K562 (cell line): Measurements from ENCODE around the gene CTPS1. TPM values are rescaled to one million over a fixed set of nuclear protein-coding genes. Genes with fewer than 3 reads are reported as not detected.

Source experiments
- ZNF445 ChIP-seq: fragments of 250-450 bp; sonication (Bioruptor Pico); IDR thresholded peaks from 2 replicates; pipeline ENCODE4 v1.4.0; 2020; ENCODE audit warnings: low read depth, mild to moderate bottlenecking, moderate library complexity
- polyA plus RNA-seq, 8 experiments: library from polyadenylated mRNA; depleted of rRNA in 4 of 8; stranded (reverse) in 5 of 8; unstranded in 3 of 8; fragments of >200 nt; fragmentation: Nextera tagmentation in 2 of 8; fragmentation: Illumina TruSeq in 1 of 8; extraction: Ambion mirVana in 2 of 8; extraction: Trizol in 1 of 8; gene quantifications; 2 replicates each; pipeline versions ENCODE4 v1.2.1 to v1.2.3, GENCODE V29; 2011 to 2014; ENCODE audit warnings: inconsistent platforms in 1 of 8, missing spikeins in 1 of 8
- total RNA-seq, 7 experiments: library from RNA; depleted of rRNA in 6 of 7; stranded (reverse); fragments of >200 nt in 6 of 7; fragmentation: Illumina TruSeq in 2 of 7; extraction: Trizol in 2 of 7; gene quantifications; 2 replicates each; pipeline versions ENCODE4 v1.2.1 to v1.2.3, GENCODE V29; 2011 to 2021; ENCODE audit warnings: low replicate concordance in 1 of 7
- TF ChIP-seq, protein P1 (sequence below): sonication (generic); formaldehyde crosslinking; IDR thresholded peaks from 2 replicates; pipeline ENCODE4 v1.8.0; 2022; ENCODE audit warnings: missing genetic modification reagents, mild to moderate bottlenecking, moderate library complexity, borderline replicate concordance
- TF ChIP-seq, protein P2 (sequence below): sonication (generic); formaldehyde crosslinking; IDR thresholded peaks from 2 replicates; pipeline ENCODE4 v1.8.0; 2023; ENCODE audit warnings: mild to moderate bottlenecking, missing genetic modification reagents
- TF ChIP-seq, protein P3 (sequence below): fragments of 450-650 bp; IDR thresholded peaks from 2 replicates; pipeline ENCODE4 v1.6.1; 2016; ENCODE audit warnings: mild to moderate bottlenecking, moderate library complexity

Gene CTPS1
- total and polyA plus RNA-seq, 9 of the 15 experiments (the other 6 are each of a cell fraction or from before 2014, with no cell fraction given), result 44.4 to 164 (median 87.7) TPM

GRCh38 chr1:40951943-40952743, 27.4 kb upstream of the CTPS1 start (continued):
- TF ChIP-seq, protein P1, sequence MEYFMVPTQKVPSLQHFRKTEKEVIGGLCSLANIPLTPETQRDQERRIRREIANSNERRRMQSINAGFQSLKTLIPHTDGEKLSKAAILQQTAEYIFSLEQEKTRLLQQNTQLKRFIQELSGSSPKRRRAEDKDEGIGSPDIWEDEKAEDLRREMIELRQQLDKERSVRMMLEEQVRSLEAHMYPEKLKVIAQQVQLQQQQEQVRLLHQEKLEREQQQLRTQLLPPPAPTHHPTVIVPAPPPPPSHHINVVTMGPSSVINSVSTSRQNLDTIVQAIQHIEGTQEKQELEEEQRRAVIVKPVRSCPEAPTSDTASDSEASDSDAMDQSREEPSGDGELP (CRISPR knock-in tag), result peak; percentile 69; the same call in 1 of the 2 replicates
- TF ChIP-seq, protein P2, sequence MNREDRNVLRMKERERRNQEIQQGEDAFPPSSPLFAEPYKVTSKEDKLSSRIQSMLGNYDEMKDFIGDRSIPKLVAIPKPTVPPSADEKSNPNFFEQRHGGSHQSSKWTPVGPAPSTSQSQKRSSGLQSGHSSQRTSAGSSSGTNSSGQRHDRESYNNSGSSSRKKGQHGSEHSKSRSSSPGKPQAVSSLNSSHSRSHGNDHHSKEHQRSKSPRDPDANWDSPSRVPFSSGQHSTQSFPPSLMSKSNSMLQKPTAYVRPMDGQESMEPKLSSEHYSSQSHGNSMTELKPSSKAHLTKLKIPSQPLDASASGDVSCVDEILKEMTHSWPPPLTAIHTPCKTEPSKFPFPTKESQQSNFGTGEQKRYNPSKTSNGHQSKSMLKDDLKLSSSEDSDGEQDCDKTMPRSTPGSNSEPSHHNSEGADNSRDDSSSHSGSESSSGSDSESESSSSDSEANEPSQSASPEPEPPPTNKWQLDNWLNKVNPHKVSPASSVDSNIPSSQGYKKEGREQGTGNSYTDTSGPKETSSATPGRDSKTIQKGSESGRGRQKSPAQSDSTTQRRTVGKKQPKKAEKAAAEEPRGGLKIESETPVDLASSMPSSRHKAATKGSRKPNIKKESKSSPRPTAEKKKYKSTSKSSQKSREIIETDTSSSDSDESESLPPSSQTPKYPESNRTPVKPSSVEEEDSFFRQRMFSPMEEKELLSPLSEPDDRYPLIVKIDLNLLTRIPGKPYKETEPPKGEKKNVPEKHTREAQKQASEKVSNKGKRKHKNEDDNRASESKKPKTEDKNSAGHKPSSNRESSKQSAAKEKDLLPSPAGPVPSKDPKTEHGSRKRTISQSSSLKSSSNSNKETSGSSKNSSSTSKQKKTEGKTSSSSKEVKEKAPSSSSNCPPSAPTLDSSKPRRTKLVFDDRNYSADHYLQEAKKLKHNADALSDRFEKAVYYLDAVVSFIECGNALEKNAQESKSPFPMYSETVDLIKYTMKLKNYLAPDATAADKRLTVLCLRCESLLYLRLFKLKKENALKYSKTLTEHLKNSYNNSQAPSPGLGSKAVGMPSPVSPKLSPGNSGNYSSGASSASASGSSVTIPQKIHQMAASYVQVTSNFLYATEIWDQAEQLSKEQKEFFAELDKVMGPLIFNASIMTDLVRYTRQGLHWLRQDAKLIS (CRISPR knock-in tag), result no peak
- TF ChIP-seq, protein P3, sequence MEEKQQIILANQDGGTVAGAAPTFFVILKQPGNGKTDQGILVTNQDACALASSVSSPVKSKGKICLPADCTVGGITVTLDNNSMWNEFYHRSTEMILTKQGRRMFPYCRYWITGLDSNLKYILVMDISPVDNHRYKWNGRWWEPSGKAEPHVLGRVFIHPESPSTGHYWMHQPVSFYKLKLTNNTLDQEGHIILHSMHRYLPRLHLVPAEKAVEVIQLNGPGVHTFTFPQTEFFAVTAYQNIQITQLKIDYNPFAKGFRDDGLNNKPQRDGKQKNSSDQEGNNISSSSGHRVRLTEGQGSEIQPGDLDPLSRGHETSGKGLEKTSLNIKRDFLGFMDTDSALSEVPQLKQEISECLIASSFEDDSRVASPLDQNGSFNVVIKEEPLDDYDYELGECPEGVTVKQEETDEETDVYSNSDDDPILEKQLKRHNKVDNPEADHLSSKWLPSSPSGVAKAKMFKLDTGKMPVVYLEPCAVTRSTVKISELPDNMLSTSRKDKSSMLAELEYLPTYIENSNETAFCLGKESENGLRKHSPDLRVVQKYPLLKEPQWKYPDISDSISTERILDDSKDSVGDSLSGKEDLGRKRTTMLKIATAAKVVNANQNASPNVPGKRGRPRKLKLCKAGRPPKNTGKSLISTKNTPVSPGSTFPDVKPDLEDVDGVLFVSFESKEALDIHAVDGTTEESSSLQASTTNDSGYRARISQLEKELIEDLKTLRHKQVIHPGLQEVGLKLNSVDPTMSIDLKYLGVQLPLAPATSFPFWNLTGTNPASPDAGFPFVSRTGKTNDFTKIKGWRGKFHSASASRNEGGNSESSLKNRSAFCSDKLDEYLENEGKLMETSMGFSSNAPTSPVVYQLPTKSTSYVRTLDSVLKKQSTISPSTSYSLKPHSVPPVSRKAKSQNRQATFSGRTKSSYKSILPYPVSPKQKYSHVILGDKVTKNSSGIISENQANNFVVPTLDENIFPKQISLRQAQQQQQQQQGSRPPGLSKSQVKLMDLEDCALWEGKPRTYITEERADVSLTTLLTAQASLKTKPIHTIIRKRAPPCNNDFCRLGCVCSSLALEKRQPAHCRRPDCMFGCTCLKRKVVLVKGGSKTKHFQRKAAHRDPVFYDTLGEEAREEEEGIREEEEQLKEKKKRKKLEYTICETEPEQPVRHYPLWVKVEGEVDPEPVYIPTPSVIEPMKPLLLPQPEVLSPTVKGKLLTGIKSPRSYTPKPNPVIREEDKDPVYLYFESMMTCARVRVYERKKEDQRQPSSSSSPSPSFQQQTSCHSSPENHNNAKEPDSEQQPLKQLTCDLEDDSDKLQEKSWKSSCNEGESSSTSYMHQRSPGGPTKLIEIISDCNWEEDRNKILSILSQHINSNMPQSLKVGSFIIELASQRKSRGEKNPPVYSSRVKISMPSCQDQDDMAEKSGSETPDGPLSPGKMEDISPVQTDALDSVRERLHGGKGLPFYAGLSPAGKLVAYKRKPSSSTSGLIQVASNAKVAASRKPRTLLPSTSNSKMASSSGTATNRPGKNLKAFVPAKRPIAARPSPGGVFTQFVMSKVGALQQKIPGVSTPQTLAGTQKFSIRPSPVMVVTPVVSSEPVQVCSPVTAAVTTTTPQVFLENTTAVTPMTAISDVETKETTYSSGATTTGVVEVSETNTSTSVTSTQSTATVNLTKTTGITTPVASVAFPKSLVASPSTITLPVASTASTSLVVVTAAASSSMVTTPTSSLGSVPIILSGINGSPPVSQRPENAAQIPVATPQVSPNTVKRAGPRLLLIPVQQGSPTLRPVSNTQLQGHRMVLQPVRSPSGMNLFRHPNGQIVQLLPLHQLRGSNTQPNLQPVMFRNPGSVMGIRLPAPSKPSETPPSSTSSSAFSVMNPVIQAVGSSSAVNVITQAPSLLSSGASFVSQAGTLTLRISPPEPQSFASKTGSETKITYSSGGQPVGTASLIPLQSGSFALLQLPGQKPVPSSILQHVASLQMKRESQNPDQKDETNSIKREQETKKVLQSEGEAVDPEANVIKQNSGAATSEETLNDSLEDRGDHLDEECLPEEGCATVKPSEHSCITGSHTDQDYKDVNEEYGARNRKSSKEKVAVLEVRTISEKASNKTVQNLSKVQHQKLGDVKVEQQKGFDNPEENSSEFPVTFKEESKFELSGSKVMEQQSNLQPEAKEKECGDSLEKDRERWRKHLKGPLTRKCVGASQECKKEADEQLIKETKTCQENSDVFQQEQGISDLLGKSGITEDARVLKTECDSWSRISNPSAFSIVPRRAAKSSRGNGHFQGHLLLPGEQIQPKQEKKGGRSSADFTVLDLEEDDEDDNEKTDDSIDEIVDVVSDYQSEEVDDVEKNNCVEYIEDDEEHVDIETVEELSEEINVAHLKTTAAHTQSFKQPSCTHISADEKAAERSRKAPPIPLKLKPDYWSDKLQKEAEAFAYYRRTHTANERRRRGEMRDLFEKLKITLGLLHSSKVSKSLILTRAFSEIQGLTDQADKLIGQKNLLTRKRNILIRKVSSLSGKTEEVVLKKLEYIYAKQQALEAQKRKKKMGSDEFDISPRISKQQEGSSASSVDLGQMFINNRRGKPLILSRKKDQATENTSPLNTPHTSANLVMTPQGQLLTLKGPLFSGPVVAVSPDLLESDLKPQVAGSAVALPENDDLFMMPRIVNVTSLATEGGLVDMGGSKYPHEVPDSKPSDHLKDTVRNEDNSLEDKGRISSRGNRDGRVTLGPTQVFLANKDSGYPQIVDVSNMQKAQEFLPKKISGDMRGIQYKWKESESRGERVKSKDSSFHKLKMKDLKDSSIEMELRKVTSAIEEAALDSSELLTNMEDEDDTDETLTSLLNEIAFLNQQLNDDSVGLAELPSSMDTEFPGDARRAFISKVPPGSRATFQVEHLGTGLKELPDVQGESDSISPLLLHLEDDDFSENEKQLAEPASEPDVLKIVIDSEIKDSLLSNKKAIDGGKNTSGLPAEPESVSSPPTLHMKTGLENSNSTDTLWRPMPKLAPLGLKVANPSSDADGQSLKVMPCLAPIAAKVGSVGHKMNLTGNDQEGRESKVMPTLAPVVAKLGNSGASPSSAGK, result peak; percentile 49; the same call in 1 of the 2 replicates
- TF ChIP-seq ZNF445 (CRISPR knock-in tag), result no peak
